H1 (cell line): ENCODE measurements around the gene PNPLA8. TPM values are rescaled to one million over a fixed set of nuclear protein-coding genes. Genes with fewer than 3 reads are reported as not detected.

Experiments
- CTCF ChIA-PET: fragments of 300-600 bp; sonication (Branson Sonifier 250); formaldehyde crosslinking; loops from one replicate; lab custom pipeline; 2021; ENCODE audit not compliant: partially characterized antibody; lab: Charles Lee
- POLR2A ChIA-PET: fragments of 300-600 bp; sonication (Branson Sonifier 250); formaldehyde crosslinking; loops from one replicate; lab custom pipeline; 2021; ENCODE audit warnings: inconsistent platforms; ENCODE audit not compliant: partially characterized antibody; lab: Charles Lee
- DNase-seq, 2 experiments: peaks; one replicate each; pipeline versions ENCODE4 v3.0.0 to v3.0.0-alpha.2; 2010 to 2022; ENCODE audit warnings: low spot score in 2 of 2, low read depth in 1 of 2, mixed read lengths in 1 of 2
- FAIRE-seq: peaks from 2 replicates; lab custom pipeline; 2011; peaks lifted over from hg19 to GRCh38; lab: Jason Lieb, UNC
- H2AFZ ChIP-seq: 2 replicates; pipeline ENCODE4 v1.8.1; 2012; ENCODE audit warnings: low read length, inconsistent platforms
- H2AK5ac ChIP-seq: 2 replicates; pipeline ENCODE4 v1.6.1; 2013; ENCODE audit warnings: low read depth, low read length
- H2BK120ac ChIP-seq: replicated peaks from 2 replicates; pipeline ENCODE3; 2013; ENCODE audit warnings: low read depth, low read length, inconsistent platforms
- H2BK12ac ChIP-seq: 2 replicates; pipeline ENCODE4 v1.6.1; 2013; ENCODE audit warnings: low read depth, low read length
- H2BK15ac ChIP-seq: 2 replicates; pipeline ENCODE4 v1.6.1; 2013; ENCODE audit warnings: low read length
- H2BK20ac ChIP-seq: 2 replicates; pipeline ENCODE4 v1.6.1; 2013; ENCODE audit warnings: low read length
- H2BK5ac ChIP-seq: 2 replicates; pipeline ENCODE4 v1.6.1; 2013; ENCODE audit warnings: low read depth, low read length
- H3K14ac ChIP-seq: 2 replicates; pipeline ENCODE4 v1.6.1; 2013; ENCODE audit warnings: inconsistent platforms; ENCODE audit not compliant: insufficient read length
- H3K18ac ChIP-seq: 2 replicates; pipeline ENCODE4 v1.6.1; 2013; ENCODE audit warnings: low read length; ENCODE audit errors: extremely low read depth
- H3K23ac ChIP-seq: 2 replicates; pipeline ENCODE4 v1.6.1; 2013; ENCODE audit warnings: inconsistent platforms; ENCODE audit not compliant: insufficient read length
- H3K23me2 ChIP-seq: 2 replicates; pipeline ENCODE4 v1.6.1; 2013; ENCODE audit warnings: low read depth, low read length
- H3K27ac ChIP-seq: 2 replicates; pipeline ENCODE4 v1.6.1; 2011; ENCODE audit warnings: low read depth, low read length, inconsistent platforms
- H3K27me3 ChIP-seq, 4 experiments: replicated peaks in 1 of 4; 1 replicate in 1 of 4; 2 replicates in 3 of 4; pipeline versions ENCODE4 v1.6.1 to v1.8.1; 2011 to 2013; ENCODE audit warnings: low read length in 3 of 4, mild to moderate bottlenecking in 3 of 4, inconsistent platforms in 2 of 4, mixed read lengths in 2 of 4, moderate library complexity in 1 of 4; ENCODE audit not compliant: control insufficient read depth in 3 of 4, insufficient read depth in 3 of 4; ENCODE audit errors: extremely low read depth in 1 of 4
- H3K36me3 ChIP-seq, 4 experiments: 2 replicates each; pipeline versions ENCODE4 v1.6.1 to v1.8.1; 2011 to 2013; ENCODE audit warnings: mild to moderate bottlenecking in 4 of 4, low read length in 3 of 4, moderate library complexity in 2 of 4, control low read depth in 1 of 4, inconsistent platforms in 1 of 4; ENCODE audit not compliant: insufficient read depth in 4 of 4, control insufficient read depth in 2 of 4
- H3K4ac ChIP-seq: replicated peaks from 2 replicates; pipeline ENCODE3; 2013; ENCODE audit warnings: low read length, low read depth, mixed read lengths, inconsistent platforms; ENCODE audit not compliant: insufficient read length
- H3K4me1 ChIP-seq, 4 experiments: replicated peaks in 1 of 4; 1 replicate in 1 of 4; 2 replicates in 3 of 4; pipeline versions ENCODE4 v1.6.1 to v1.8.1; 2011 to 2013; ENCODE audit warnings: low read length in 3 of 4, inconsistent platforms in 2 of 4, mixed read lengths in 1 of 4; ENCODE audit not compliant: insufficient read depth in 4 of 4, control insufficient read depth in 3 of 4
- H3K4me2 ChIP-seq, 2 experiments: 2 replicates each; pipeline versions ENCODE4 v1.6.1 to v1.8.1; 2011 to 2013; ENCODE audit warnings: low read depth in 2 of 2, low read length in 2 of 2, control low read depth in 1 of 2, inconsistent platforms in 1 of 2, mild to moderate bottlenecking in 1 of 2; ENCODE audit not compliant: insufficient read depth in 1 of 2
- H3K4me3 ChIP-seq, 4 experiments: fragments of 200-600, 300-600 bp in 1 of 4; sonication (generic), shearing (Covaris generic), sonication (Bioruptor Twin) in 1 of 4; 2 replicates each; pipeline versions ENCODE4 v1.5.1 to v1.8.1; 2011 to 2016; ENCODE audit warnings: low read length in 4 of 4, low read depth in 3 of 4, control low read depth in 2 of 4, inconsistent platforms in 2 of 4, mild to moderate bottlenecking in 2 of 4, mixed read lengths in 1 of 4, moderate library complexity in 1 of 4; ENCODE audit not compliant: insufficient read depth in 2 of 4; ENCODE audit errors: extremely low read depth in 1 of 4
- H3K56ac ChIP-seq: replicated peaks from 2 replicates; pipeline ENCODE3; 2013; ENCODE audit warnings: low read depth, mild to moderate bottlenecking, mixed read lengths, low read length, inconsistent platforms; ENCODE audit not compliant: insufficient read length
- H3K79me1 ChIP-seq: 2 replicates; pipeline ENCODE4 v1.6.1; 2013; ENCODE audit warnings: low read depth, low read length, control low read depth
- H3K79me2 ChIP-seq, 2 experiments: 2 replicates each; pipeline versions ENCODE4 v1.6.1 to v1.8.1; 2012 to 2013; ENCODE audit warnings: low read length in 2 of 2, mild to moderate bottlenecking in 2 of 2, inconsistent platforms in 1 of 2; ENCODE audit not compliant: insufficient read depth in 2 of 2, control insufficient read depth in 1 of 2
- H3K9ac ChIP-seq, 4 experiments: replicated peaks in 1 of 4; 1 replicate in 1 of 4; 2 replicates in 3 of 4; pipeline versions ENCODE4 v1.6.1 to v1.8.1; 2011 to 2013; ENCODE audit warnings: low read depth in 3 of 4, low read length in 3 of 4, control low read depth in 2 of 4, mild to moderate bottlenecking in 2 of 4, moderate library complexity in 2 of 4, inconsistent platforms in 1 of 4; ENCODE audit errors: extremely low read depth in 1 of 4
- H3K9me3 ChIP-seq, 2 experiments: 2 replicates each; pipeline versions ENCODE4 v1.6.1 to v1.8.1; 2012 to 2013; ENCODE audit warnings: mild to moderate bottlenecking in 2 of 2, moderate library complexity in 2 of 2, control low read depth in 1 of 2, inconsistent platforms in 1 of 2, low read depth in 1 of 2, low read length in 1 of 2, mixed read lengths in 1 of 2; ENCODE audit not compliant: insufficient read depth in 2 of 2
- H4K20me1 ChIP-seq, 2 experiments: replicated peaks in 1 of 2; 2 replicates each; pipeline versions ENCODE3 to v1.8.1; 2011 to 2013; ENCODE audit warnings: inconsistent platforms in 2 of 2, low read length in 2 of 2, mild to moderate bottlenecking in 1 of 2; ENCODE audit not compliant: insufficient read depth in 2 of 2, control insufficient read depth in 1 of 2
- H4K5ac ChIP-seq: 2 replicates; pipeline ENCODE4 v1.6.1; 2013; ENCODE audit warnings: low read length, low read depth, mixed read lengths, inconsistent platforms; ENCODE audit not compliant: insufficient read length
- H4K8ac ChIP-seq: 2 replicates; pipeline ENCODE4 v1.8.0; 2013; ENCODE audit warnings: mild to moderate bottlenecking, moderate library complexity, low read length, inconsistent platforms; ENCODE audit not compliant: insufficient read depth; ENCODE audit errors: extremely low read depth
- H4K91ac ChIP-seq: replicated peaks from 2 replicates; pipeline ENCODE3; 2013; ENCODE audit warnings: low read length, mixed read lengths, inconsistent platforms; ENCODE audit not compliant: insufficient read length
- CHD2 ChIP-seq: IDR thresholded peaks from 2 replicates; pipeline ENCODE4 v1.6.1; 2012; ENCODE audit warnings: low read length, improper control_type of control experiment
- TCF12 ChIP-seq: IDR thresholded peaks from 2 replicates; pipeline ENCODE4 v1.6.1; 2011; ENCODE audit warnings: low read depth, mild to moderate bottlenecking, low read length
- WGBS, 2 experiments: shearing (Covaris generic) in 1 of 2; methylation state at CpG; one replicate each; pipeline versions ENCODE4 v1.1.6 to v1.1.7; 2013 to 2015; ENCODE audit warnings: low lambda C conversion rate in 2 of 2, mixed read lengths in 2 of 2, inconsistent platforms in 1 of 2, low coverage in 1 of 2, missing lambda C conversion rate in 1 of 2; ENCODE audit not compliant: insufficient replicate concordance in 2 of 2, insufficient coverage in 1 of 2, insufficient read length in 1 of 2; ENCODE audit errors: extremely low coverage in 1 of 2, missing lambda C conversion rate in 1 of 2; 5-methylcytosine and 5-hydroxymethylcytosine counted together
- polyA plus RNA-seq, 7 experiments: library from polyadenylated mRNA; depleted of rRNA in 3 of 7; stranded (reverse) in 5 of 7; unstranded in 2 of 7; fragments of >200 nt in 5 of 7; fragments of 200-250 nt in 2 of 7; gene quantifications; 1 replicate in 5 of 7; 2 replicates in 1 of 7; 4 replicates in 1 of 7; pipeline versions ENCODE4 v1.2.1 to v1.2.3, GENCODE V29; 2011 to 2013; ENCODE audit warnings: missing spikeins in 2 of 7, mixed read lengths in 2 of 7
- total RNA-seq: library from RNA; stranded (reverse); fragmentation: NEBNext Ultra II Directional; extraction: Animal tissue kit (Norgen Biotek cat#: 25700); gene quantifications from 2 replicates; pipeline ENCODE4 v1.2.1, GENCODE V29; 2021

Gene PNPLA8
- total and polyA plus RNA-seq, 2 of the 8 experiments (the other 6 are each of a cell fraction or from before 2014, with no cell fraction given): 3.8 to 11.2 TPM

DNA sequence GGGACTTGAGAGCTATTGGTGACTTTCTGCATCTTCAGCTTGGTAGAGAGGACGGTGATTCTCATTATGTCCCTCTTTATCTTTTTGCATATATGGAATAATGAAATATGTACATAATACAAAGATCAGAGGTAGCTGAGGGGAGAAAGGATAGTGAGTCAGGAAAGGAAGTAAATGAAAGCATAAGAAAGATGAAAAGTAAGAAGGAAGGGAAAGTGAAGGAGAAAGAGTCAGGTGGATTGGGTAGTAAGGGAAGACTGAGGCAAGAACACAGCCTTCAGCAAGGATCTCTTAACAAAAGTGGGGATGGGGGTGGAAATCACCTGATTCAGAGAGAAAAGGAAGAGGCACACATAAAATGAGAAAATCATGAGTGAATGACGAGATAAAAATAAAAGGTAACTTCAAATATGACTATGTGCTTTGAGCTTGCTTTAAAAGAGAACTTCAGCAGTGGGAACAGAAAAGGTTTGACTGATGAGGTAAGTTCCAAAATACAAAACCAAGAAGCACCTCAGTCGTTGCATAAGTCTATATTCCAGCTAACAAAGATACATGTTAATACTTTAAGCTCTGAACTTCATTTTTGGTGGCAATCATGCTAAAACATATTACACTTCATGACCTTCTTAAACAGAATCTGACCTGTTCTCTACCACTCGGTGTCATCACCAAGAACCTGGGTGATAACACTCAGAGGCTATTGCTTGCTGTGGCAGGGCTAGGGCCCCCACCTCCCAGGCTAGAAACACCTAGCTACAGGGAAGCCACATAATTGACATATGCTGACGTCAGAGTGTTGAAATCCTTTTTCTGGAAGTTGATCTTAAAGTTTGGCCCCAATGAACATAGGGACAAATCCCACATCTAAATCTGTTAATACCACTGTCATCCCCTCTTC, 102.6 kb downstream of the PNPLA8 start:
- Histone ChIP-seq H3K79me1 (no peaks in the 10 kb centered on the region), H4K20me1 (no peaks in the 10 kb centered on the region), H2BK120ac (no peak overlapping the region), H2BK12ac (no peak overlapping the region), H2BK20ac (no peak overlapping the region), H3K79me2 (no peaks in the 10 kb centered on the region), H3K23me2 (no peaks in the 10 kb centered on the region; the same call in 1 of the 2 replicates), H4K5ac (no peak overlapping the region), H3K14ac (no peak overlapping the region), H2BK5ac (no peak overlapping the region), H3K56ac (no peak overlapping the region), H3K4me1 (peaks cover 0 to 3% (median 0%) of the 10 kb centered on the region in 4 experiments; a peak in 1 of 7 replicates), H4K91ac (no peak overlapping the region), H2AFZ (no peak overlapping the region), H3K27ac (no peak overlapping the region), H2AK5ac (no peak overlapping the region), H3K9me3 (no peaks in the 10 kb centered on the region), H3K9ac (no peak overlapping the region), H3K18ac (no peak overlapping the region), H2BK15ac (no peak overlapping the region), H3K36me3 (no peaks in the 10 kb centered on the region), H3K4ac (no peak overlapping the region), H4K8ac (no peak overlapping the region), H3K27me3 (no peaks in the 10 kb centered on the region), H3K4me3 (no peak overlapping the region), H3K23ac (no peak overlapping the region), H3K4me2 (no peak overlapping the region)
- CTCF ChIA-PET: interaction anchor here (0.7 to 2.1 kb wide), 6 partner anchors 10 to 38 kb away, joined by 3 to 5 read pairs (median 4); no protein-coding TSS in a partner anchor
- POLR2A ChIA-PET: no interaction called here
- DNase-seq (no peak), FAIRE-seq (no peak)
- WGBS, 2 experiments: 88% methylated on average over 5 of the region's 5 CpGs; no CpG with 5 or more reads in 1 of the 2 experiments
- TF ChIP-seq TCF12 (no peak), CHD2 (no peak)
